Right renal cortex interstitium (tissue), 3 donors: ENCODE measurements around the gene UROC1. TPM values are rescaled to one million over a fixed set of nuclear protein-coding genes. Genes with fewer than 3 reads are reported as not detected.
A peak's percentile ranks its signal among the peaks of the same experiment; 100 is the strongest.

Experiments
- DNase-seq, 3 donors: peaks; one replicate each; pipeline ENCODE4 v3.0.0-alpha.2; 2013; ENCODE audit warnings: low read depth in 3 of 3, low spot score in 2 of 3
- polyA plus RNA-seq, 3 donors: library from polyadenylated mRNA; unstranded; fragments of 120-200 nt; gene quantifications; one replicate each; pipeline ENCODE4 v1.2.1, GENCODE V29; 2013; ENCODE audit not compliant: insufficient read length in 3 of 3

The UROC1 gene
- polyA plus RNA-seq, 3 donors = 0.04 to 0.11 (median 0.07) TPM

GRCh38 chr3:126533506-126533905 is 15.9 kb upstream of the UROC1 start:
- no peak for DNase-seq

GRCh38 chr3:126531051-126531330 is 13.4 kb upstream of the UROC1 start:
- DNase-seq = no peak

GRCh38 chr3:126530171-126531050 is 12.8 kb upstream of the UROC1 start:
- no peak for DNase-seq

- DNase-seq = no peak
Measured at GRCh38 chr3:126529585-126530170, 12.1 kb upstream of the UROC1 start.

- DNase-seq = no peak
Measured at GRCh38 chr3:126528800-126529541, 11.4 kb upstream of the UROC1 start.

GRCh38 chr3:126528419-126528799 is 10.8 kb upstream of the UROC1 start:
- DNase-seq = no peak

- DNase-seq = no peak
Measured at GRCh38 chr3:126527455-126528211, 10.1 kb upstream of the UROC1 start.

GRCh38 chr3:126527006-126527405 is 9.4 kb upstream of the UROC1 start:
- DNase-seq = no peak

- no peak for DNase-seq
Measured at GRCh38 chr3:126526668-126527005, 9.1 kb upstream of the UROC1 start.

- no peak for DNase-seq
Measured at GRCh38 chr3:126525853-126526667, 8.5 kb upstream of the UROC1 start.

- no peak for DNase-seq
Measured at GRCh38 chr3:126525091-126525852, 7.7 kb upstream of the UROC1 start.

GRCh38 chr3:126524429-126524988 is 6.9 kb upstream of the UROC1 start:
- DNase-seq = no peak

GRCh38 chr3:126523745-126524428 is 6.3 kb upstream of the UROC1 start, which contains the start of gene CHST13:
CHST13 (plus strand) TSS chr3:126524155; CDS start chr3:126524333, 178 bp downstream.
- DNase-seq = no peak

GRCh38 chr3:126522363-126522788 is 4.8 kb upstream of the UROC1 start:
- peak in 1 of 3 donors; percentile 50 for DNase-seq

GRCh38 chr3:126521122-126521891 is 3.7 kb upstream of the UROC1 start:
- DNase-seq = no peak

GRCh38 chr3:126519506-126520455 is 2.2 kb upstream of the UROC1 start:
- DNase-seq = no peak

- DNase-seq = no peak
Measured at GRCh38 chr3:126518779-126519177, 1.2 kb upstream of the UROC1 start.
